A172 (cell line): ENCODE measurements around the gene B3GALT6. TPM values are rescaled to one million over a fixed set of nuclear protein-coding genes. Genes with fewer than 3 reads are reported as not detected.

Experiments used
- DNase-seq: peaks from one replicate; pipeline ENCODE4 v3.0.0-alpha.2; 2015; ENCODE audit warnings: low spot score
- total RNA-seq: library from RNA; depleted of rRNA; stranded (reverse); fragments of >200 nt; shearing (Covaris generic); gene quantifications from 2 replicates; pipeline ENCODE4 v1.2.3, GENCODE V29; 2014

B3GALT6 gene
- total RNA-seq, 1 experiment from 2014 or later, result 38.8 TPM

GRCh38 chr1:1262758-1263157, 30.7 kb downstream of the B3GALT6 start:
- no peak for DNase-seq

GRCh38 chr1:1264026-1264425, 32.0 kb downstream of the B3GALT6 start:
- DNase-seq, result no peak

- peak; percentile 93 for DNase-seq
Observed at GRCh38 chr1:1264868-1265272, 32.8 kb downstream of the B3GALT6 start.

DNA sequence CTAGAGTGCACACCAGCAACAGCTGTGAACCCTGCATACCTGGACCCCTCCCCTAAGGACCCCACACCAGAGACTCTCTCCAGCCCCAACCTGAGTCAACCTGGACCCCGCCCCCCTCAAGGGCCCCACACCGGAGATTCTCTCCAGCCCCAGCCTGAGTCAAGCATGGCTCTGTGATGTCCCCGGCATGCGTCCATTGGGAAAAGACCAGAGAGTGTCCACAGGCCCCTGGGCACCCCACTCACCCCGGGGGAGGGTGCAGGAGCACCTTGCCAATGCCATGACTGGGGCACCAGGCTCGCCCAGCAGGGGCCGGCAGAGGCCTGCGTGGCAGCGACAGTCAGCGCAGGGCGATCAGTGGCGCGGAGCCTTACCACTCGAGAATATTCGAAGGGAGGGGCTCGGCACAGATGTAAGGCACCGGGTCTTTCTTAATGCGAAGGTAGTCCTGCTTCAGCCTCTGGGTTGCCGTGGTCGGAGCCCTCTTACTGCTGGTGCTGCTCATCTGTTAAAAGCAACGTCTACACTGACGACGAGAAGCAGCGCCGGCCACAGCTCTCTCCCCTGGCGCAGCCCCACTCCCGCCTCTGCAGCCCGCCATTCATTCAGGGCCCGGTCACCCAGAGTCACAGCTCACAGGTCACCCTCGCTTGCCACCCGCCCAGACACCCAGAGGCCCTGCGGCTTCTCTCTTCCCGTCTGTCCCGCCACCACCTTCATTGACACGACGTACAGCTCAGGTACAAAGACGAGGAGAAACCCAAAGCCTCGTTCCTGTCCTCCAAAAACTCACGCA, 35.6 kb downstream of the B3GALT6 start:
- DNase-seq, result no peak

DNA sequence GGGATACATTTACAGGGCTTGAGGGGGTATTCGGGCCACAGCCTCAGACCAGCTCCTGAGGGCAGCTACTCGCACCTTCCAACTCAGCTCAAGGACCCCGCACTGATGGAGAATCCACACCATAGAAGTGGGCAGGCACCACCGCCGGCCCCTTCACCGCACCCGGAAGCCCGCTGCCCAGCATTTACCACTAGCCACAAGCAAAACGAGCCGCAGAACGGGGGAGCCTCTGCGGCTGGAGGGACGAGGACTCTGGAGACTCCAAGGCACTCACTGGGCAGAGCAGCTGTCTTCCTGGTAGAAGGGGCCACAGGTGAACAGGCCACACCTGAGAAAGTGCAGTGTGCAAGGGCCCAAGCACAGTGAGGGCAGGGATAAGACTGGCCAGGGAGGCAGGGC, 36.2 kb downstream of the B3GALT6 start:
- no peak for DNase-seq

DNA sequence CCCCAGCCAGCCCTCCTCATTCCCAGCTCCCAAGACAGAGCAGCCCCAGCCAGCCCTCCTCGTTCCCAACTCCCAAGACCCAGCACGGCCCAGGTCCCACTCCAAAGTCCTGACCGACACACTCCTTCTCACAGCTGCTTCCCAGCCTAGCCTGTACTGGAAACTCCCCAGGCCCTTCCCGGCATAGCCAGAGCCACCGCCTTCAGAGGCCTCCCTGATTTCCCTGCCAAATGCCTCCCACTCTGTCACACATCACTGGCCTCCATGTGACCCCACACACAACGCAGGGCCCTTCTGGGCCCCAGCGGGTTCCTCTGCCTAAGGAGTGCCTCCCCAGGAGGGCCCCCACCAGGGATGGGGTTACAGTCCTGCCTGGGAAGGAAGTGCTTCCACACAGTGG, 38.8 kb downstream of the B3GALT6 start:
- no peak for DNase-seq

DNA sequence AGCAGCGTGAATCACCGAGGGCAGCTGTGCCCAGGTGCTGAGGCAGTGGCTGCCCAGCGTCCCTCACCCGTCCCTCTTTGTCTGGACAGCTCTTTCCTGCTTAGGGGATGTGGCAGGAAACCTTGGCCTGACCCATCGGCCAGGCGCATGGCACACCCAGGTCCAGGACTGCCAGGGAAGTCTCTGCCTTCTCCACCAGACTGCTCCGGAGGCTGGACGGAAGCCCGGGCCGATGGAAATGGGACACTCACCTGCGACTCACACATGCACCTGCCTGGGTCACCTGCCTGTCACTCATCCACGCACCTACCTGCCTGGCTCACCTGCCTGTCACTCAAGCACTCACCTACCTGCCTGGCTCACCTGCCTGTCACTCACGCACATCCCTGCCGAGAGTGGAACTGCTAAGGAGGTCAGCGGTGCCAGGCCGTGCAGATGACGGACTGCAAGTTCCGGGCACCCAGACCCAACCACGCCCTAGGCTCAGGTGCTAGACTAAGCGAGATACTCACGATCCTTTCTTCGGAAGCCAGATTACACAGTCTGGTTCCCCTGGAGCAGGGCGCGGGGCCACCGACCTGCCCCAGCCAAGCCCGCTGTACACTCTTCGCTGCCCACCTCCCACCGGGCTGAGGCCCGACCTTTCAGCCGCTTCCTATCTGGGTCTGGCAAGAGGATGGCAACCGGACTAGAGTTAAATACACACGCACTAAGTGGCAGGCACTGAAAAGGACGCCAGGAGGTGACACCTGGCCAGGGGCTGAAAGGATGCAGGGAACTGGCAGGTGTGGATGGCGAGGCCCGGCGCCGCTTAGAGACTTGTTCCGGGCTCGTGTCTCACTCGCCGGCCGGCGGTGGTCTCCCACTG, 40.5 kb downstream of the B3GALT6 start:
- DNase-seq, result no peak

- no peak for DNase-seq
Observed at GRCh38 chr1:1273209-1273511, 41.1 kb downstream of the B3GALT6 start.

DNA sequence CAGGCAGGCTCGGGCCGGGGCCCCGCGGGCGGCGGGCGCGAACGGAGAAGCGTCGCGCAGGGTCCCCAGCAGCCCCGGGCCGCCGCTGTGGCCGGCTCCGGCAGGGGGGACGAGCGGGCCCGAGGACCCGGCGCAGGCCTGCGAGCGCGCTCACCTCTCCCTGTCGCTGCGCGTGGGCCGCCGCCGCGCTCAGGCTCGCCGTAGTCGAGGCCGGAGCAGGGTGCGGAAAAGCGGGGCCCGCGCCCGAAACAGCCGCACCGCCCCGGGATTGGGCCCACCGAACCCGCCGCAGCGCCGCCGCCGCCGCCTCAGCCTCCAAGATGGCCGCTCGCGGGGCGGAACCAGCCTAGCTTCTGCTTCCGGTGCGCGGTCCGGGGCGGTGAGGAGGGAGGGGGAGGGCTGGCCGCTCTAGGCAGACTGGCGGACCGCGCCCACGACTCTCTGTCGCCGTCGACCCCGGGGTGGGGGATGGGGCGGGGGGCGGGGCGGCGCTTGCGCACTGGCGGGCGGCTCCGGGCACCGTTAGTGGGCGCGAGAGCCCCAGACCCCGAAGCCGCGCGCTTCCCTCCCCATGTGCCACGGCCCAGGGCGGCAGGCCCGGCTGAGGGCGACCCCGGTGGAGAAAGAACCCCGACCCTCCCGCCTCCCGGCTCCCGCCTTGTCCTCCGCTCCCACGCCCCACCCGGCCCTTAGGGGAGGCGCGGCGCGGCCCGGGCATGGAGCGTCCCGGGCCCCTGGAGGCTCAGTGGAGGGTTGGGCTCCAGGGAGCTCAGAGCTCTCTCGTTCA, 41.7 kb downstream of the B3GALT6 start, which contains the start of gene UBE2J2:
Gene UBE2J2, minus strand, starts transcription at position 343 of the 787 bp plus-strand sequence. CDS start 5,862 bp downstream, outside the sequence.
- peak; percentile 59 for DNase-seq

GRCh38 chr1:1274299-1274930, 42.4 kb downstream of the B3GALT6 start:
- no peak for DNase-seq

DNA sequence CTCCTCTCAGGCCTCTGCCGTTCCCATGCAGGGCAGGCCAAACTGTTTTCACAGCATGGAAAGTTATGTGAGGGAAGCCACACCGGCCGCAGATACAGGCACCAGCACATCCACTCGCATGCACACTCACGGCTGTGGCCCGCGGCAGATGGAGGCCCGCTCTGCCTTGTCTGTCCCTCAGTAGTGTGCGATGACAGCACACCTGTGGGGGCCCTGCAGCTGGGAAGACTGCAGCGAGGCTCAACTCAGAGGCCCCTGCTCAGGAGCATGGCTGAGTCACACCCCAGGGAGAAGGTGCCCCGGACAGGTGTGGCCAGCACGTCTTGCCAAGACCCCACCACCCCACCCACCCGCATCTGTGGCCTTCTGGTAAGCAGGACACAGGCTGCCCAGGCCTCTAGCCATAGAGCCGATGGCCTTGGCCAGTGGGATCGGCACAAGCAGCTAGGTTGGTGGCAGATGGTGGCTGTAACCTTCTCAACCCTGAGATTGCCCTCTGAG, 42.9 kb downstream of the B3GALT6 start:
- DNase-seq, result no peak

GRCh38 chr1:1275836-1276235, 43.8 kb downstream of the B3GALT6 start:
- no peak for DNase-seq

- no peak for DNase-seq
Observed at GRCh38 chr1:1278620-1279019, 46.6 kb downstream of the B3GALT6 start.

DNA sequence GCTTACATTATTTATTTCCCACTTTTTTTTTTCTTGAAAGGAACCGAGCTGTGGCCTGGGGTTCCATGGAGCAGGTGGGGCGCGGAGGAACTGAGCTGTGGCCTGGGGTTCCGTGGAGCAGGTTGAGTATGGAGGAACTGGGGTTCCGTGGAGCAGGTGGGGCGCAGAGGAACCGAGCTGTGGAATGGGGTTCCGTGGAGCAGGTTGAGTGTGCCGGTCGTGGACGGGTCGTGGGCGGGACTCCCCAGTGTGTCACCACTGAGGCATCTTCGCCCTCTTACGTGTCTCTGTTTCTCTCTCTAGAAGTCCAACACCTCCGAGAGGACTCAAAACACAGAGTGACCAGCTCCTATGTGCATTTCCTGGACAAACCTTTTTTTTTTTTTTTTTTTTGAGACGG, 47.0 kb downstream of the B3GALT6 start:
- no peak for DNase-seq

GRCh38 chr1:1280782-1281481, 48.9 kb downstream of the B3GALT6 start:
- DNase-seq, result no peak

DNA sequence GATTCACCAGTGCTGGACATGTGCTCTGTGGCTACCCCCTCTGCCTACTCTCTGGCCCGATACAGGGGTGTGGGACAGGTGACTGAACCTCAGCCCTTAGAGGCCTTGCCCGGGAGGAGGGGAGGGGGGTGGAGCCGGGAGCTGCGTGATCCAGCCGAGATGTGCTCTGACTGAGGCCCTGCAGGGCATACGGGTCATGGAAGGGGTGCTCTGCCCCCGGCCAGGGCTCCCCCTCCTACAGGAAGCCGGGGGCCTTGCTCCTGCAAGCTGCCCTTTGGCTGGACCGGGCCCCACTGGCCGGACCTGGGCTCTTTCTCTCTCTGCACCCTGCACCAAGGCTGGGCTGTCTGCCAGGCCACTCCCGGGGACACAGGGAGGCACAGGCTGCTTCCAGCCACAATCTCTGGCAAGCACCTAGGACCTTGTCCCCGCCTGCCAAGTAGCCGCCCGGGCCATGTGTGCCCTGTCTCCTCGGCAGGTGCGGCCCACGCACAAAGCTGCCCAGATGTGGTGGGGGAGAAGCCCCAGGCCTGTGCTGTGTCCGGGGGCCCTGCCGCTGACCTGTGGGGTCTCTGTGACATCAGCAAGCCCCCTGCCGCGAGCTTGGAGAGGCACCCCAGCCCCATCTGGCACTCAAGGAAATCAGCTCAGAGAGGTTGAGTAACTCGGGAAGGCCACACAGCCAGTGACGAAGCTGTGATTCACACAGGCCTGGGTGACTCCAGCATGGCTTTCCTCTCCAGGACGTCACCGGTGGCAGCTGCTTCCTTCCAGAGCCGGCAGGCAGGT, 49.7 kb downstream of the B3GALT6 start:
- DNase-seq, result peak; percentile 64

- DNase-seq, result peak; percentile 26
Observed at GRCh38 chr1:1282998-1283397, 51.0 kb downstream of the B3GALT6 start.

DNA sequence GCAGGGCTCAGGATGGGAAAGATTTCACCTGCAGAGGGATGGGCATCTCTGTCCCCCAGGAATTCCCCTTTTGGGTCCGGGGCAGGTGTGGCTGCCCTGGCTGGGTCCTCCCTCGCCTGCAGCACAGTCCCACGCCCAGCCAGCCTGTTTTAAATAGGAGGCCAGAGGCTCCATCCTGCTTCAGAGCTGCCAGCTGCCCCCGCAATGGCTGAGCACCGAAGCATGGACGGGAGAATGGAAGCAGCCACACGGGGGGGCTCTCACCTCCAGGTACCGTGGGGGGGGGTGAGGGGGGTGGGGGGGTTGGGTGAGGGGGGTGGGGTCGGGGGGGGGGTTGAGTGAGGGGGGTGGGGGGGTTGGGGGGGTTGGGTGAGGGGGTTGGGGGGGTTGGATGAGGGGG, 51.8 kb downstream of the B3GALT6 start:
- DNase-seq, result no peak
